Hair follicle dermal papilla cell (primary cell): ENCODE data around the gene ZNF728. TPM values are rescaled to one million over a fixed set of nuclear protein-coding genes. Genes with fewer than 3 reads are reported as not detected.

Experiments used
- small RNA-seq: library from RNA; depleted of rRNA; stranded (forward); fragments of <200 nt; gene quantifications from one replicate; pipeline ENCODE3, GENCODE V24; 2012
- total RNA-seq: library from RNA; depleted of rRNA; stranded (reverse); fragments of >200 nt; gene quantifications from 2 replicates; pipeline ENCODE4 v1.2.3, GENCODE V29; 2012

ZNF728 gene
- total RNA-seq = 0.49 and 0.61 TPM in 2 replicates

GRCh38 chr19:23002690-23003422, at the start of gene ZNF728:
Gene ZNF728, minus strand, starts transcription at chr19:23003176. Its CDS starts 146 bp downstream, at chr19:23003030.

Small RNA genes within 50 kb of the gene (small RNA-seq; reads per million reads assigned to genes)
- gene AC022145.2 = not detected

Other genes with a start within 250 kb of the ZNF728 start
- not detected in 2 replicates for gene ZNF99, start 219.0 kb downstream of the ZNF728 start, total RNA-seq
- not detected in 2 replicates for gene ZNF723, start 170.9 kb downstream of the ZNF728 start, total RNA-seq
- gene ZNF730, start 113.8 kb upstream of the ZNF728 start, total RNA-seq = 0.36 and 1.3 TPM in 2 replicates
- 2.3 and 2.8 TPM in 2 replicates for gene ZNF724, start 247.2 kb upstream of the ZNF728 start, total RNA-seq